Measurements from ENCODE around the gene ATG13.

GRCh38 chr11:46665356-46665755 is 48.0 kb downstream of the ATG13 start:
- TF ChIP-seq POLR2A (IDR thresholded peaks at IDR 0.05) (no peak), CTCF (IDR thresholded peaks at IDR 0.05) (no peak)
